ENCODE results near the gene CTPS1.

Gene CTPS1

DNA sequence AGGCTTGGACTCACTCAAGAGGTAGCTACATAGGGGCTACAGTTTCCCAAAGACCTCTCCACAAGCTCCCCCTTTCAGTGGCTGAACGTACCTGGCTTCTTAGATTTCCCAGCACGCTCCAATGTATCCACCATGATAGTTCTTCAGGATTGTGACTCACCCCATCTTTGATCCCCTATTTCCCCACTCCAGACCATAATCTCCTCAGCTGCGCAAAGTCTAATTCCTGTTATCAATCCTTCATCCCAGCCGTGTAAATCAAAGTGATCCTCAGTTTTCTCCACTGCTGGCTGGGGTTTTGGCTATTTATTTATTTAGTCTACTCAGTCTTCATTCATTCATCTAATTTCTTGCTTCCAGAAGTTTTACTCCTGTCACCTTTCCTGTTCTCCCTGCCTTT lies 13.1 kb upstream of the CTPS1 start:
- no peak for DNase-seq (ENCODE audit: low read depth)

DNA sequence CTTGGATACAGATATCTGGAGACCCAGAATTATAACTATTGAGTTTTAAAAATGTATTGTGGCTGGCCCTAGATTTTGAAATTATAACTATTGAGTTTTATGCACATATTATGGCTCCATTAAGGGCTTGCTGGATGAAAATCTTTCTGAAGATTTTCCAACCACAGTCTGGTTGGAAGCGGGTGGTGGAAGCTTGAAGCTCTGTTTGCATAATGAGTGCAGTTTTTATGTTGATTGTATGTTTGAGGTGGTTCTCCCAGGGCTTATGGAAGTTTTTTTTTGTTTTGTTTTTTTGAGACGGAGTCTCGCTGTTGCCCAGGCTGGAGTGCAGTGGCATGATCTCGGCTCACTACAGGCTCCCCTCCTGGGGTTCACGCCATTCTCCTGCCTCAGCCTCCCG lies 10.1 kb upstream of the CTPS1 start:
- no peak for DNase-seq (ENCODE audit: low read depth)

DNA sequence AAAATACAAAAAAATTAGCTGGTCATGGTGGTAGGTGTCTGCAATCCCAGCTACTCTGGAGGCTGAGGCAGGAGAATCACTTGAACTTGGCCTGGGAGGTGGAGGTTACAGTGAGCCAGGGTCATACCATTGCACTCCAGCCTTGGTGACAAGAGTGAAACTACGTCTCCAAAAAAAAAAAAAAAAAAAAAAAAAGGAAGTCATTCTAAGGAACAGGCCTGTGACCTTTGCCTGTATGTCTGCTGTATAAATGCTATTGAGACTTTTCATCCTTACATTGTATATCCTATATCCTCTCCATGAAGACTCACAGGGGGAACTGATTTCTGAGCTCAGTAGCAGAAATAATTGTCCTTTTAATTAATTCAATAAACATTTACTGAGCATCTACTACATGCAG lies 7.5 kb upstream of the CTPS1 start:
- no peak for DNase-seq (ENCODE audit: low read depth)

DNA sequence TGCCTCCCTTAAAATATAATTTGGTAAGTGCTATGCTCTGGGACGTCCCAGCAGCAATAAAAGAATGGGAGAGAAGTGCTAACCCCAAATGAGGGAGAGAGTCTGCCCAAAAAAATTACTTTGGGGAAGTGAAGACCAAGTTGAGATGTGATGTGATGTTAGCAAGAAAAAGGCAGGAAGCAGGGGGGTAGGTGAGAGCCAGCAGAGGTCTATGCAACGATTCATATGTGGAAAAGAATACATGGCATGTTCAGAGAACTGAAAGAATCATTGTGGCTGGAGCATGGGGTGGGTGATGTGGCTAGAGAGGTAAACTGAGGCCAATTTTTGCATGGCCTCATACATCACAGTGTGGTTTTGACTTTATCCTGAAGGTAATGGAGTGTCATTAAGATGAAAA lies 5.6 kb upstream of the CTPS1 start:
- DNase-seq (ENCODE audit: low read depth), result no peak

DNA sequence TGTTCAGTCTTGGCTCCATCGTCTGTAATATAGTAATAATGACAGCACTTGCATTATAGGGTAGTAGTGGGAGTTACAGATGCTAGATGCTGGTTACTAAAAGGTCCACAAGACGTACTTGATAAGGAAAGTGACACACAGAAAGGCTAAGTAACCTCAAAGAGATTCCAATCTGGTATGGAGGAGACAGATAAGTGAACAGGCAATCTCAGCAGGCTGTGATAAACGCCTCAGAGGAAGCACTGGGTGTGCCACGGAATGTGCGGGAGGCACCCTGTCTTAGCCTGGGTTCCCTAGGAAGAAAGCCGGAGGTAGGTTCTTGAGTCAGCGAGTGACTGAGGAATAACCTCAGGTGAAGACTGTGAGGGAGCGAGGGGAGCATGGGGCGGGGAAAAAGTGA lies 4.6 kb upstream of the CTPS1 start:
- DNase-seq (ENCODE audit: low read depth), result no peak

DNA sequence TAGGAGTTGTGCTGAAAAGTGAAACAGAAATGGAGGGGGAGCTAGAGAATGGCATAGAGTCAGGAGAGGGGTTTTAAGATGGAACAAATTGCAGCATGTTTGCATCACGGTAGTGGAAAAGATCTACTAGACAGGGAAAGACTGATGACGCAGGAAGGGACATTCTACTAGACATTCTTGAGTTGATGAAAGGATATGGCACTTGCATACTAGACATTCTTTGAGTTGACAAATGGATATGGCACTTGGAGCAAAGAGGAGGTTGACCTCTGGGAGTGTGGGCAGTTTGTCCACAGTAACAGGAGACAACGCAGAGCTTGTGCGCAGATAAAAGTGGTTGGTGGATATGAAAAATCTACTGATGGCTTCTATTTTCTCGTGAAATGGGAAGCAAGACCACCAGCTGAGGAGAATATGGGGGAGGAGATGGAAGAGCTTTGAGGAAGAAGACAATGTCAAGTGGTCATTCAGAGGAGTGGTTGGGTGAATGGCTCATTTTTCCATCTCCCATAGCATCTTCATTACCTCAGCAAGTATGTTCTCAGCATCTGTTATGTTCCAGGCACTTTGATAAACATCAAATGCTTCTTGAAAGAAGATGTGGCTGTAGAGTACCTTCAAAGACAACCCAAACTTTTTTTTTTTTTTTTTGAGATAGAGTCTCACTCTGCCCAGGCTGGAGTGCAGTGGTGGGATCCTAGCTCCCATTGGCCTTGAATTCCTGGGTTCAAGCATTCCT lies 2.4 kb upstream of the CTPS1 start:
- DNase-seq (ENCODE audit: low read depth), result no peak

DNA sequence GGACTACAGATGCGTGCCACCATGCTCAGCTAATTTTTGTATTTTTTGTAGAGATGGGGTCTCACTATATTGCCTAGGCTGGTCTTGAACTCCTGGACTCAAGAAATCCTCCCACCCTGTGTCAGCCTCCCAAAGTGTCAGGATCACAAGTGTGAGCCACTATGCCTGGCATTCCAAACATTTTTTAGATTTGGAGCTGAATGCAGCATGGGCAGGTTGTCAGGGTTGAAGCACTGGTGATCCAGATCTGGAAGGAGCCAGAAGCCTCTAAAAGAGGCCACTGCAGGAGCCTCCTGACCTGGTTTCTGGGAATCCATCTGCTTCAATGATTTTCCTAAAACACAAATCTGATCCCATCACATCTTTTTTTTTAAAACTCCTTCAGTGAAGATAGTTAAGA lies 1.8 kb upstream of the CTPS1 start:
- no peak for DNase-seq (ENCODE audit: low read depth)

DNA sequence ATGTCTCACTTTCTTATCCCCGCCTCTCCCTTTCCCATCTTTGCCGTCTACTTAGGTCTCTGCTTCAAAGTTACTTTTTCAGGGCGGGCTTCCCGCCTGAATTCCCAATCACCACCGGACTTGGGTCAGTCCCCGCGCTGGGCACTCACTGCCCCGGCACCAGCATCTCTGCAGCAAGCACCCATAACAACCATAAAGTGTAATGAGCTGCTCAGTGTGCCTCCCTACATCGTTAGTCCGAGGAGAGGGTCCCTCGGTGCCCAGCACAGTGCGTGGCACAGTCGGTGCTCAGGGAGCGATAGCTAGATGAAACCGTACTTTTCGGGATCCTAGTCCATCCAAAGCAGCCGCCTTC lies 633 bp upstream of the CTPS1 start:
- no peak for DNase-seq (ENCODE audit: low read depth)

DNA sequence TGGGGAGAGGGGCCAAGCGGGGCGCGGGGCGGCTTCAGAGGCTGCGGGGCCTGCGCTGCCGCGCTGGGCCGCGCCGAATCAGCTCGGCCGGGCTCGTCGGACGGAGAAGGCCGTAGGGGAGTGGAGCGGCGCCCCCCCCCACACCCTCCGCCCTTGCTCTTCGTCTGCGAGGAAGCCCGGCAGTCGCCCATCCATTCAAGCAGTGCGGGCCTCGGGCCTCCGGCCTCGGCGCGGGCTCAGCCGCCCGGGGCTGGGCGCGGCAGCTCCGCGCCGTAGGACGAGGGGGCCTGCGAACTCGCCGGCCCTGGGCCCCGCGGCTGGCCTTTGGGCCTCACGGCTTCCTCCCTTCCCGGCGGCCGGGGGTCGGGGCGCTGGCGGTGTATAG lies 564 bp downstream of the CTPS1 start:
- DNase-seq (ENCODE audit: low read depth), result no peak

DNA sequence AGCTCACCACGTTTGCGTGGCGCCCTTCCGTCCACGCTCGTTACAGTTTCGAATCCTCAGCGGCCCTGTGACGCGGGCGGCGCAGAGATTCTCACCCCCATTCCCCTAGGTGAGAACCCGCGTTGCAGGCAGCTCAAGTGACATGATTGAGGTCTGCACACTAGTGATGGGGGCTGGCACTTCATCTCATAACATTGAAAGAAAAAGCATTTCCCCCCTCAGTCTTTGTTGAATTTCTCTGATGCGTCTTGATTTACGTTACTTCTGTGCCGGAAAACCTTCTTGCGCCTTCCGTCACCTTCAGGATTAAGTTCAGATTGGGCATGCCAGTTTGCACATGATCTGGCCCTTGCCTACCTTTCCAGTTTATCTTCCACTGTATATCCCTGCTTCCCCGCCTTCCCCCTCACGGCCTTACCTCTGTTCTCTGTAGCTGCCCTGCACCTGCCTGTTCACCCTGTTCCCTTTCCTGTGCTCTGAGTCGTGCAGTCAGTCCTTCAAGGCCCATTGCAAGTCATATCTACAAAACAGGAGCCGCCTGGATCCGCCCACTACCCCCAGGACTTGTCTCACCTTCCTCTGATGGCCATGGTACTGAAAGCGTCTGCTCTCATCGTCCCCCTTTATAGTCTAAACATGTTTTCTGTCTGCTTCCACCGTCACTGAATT lies 1.1 kb downstream of the CTPS1 start:
- DNase-seq (ENCODE audit: low read depth), result peak; percentile 34

DNA sequence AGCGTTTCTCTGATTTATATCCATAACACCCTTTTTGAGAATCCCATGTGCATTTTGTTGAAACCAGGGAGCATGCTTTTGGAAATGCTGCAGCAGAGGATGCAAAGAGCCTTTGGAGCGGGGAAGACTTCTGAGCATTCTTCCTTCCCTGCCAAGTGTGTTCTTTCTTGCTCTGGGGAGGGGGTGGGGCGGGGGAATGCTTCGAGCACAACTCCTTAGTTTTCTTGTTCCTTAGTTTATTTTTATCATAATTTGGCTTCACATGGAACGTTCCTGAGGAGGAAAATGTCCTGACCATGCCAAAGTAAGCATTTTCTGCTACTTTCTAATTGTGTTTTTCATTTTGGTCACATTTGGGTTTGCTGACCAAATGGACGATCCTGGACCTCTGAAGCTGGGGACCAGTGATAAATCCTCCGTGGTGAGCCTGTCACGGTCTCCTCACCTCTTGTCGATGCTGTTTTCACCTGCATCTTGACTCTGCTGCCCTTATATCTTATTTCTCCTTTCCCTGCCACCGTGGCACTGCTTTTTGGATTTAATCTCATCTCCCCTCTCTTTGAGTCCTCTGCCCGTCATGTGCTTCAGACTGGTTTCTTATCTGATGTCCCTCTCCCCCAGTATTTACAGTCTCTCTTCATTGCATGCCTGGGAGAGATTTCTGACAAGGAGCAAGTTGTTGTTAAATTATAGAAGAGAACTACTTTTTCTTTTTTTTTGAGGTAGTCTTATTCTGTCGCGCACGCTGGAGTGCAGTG lies 2.4 kb downstream of the CTPS1 start:
- DNase-seq (ENCODE audit: low read depth), result no peak

DNA sequence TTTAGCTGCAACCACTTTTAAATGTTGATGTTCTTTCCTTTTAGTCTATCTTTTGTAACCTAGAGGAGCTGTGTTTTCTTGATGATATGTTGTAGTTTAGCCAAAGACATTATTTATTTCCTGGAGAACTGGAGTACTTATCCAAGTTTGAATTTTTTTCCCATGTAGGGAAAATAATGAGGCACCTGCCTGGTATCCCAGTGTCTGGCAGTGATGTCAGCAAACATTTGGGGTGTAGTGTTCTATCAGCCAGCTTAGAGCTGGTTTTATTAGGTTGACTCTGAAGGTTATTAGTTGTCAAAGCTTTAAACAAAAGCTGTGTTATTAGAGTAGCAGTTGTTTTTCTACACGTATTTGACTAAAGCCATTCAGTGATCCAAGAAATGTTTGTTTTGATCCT lies 3.2 kb downstream of the CTPS1 start:
- no peak for DNase-seq (ENCODE audit: low read depth)

DNA sequence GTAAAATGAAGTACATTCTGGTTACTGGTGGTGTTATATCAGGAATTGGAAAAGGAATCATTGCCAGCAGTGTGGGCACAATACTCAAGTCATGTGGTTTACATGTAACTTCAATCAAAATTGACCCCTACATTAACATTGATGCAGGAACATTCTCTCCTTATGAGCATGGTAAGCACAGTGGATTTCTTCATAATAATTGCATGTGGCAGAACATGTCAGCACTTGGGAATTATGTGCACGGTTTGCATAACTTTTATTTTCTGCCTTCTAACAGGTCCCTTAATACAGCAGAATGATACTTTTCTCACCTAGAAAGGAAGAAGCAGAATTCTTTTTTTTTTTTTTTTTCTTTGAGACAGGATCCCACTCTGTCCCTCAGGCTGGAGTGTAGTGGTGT lies 3.8 kb downstream of the CTPS1 start:
- DNase-seq (ENCODE audit: low read depth), result no peak

DNA sequence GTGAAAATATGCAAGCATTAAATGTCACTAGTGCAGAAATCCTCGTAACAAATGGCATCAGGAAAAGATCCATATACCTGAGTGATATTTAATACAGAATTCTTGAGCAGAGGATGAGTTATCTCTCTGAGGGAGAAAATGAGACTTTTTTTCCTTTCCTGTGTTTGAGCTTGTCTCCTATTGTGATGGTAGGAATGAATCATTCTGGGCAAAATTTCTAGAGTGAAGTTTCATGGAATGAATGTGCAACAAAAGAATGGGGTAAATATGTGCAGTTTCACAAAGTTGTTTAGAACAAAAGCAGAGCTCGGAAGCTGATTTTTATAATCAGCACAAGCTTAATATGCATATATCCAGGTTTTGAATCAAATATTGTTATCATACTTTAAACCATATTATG lies 4.6 kb downstream of the CTPS1 start:
- DNase-seq (ENCODE audit: low read depth), result no peak

DNA sequence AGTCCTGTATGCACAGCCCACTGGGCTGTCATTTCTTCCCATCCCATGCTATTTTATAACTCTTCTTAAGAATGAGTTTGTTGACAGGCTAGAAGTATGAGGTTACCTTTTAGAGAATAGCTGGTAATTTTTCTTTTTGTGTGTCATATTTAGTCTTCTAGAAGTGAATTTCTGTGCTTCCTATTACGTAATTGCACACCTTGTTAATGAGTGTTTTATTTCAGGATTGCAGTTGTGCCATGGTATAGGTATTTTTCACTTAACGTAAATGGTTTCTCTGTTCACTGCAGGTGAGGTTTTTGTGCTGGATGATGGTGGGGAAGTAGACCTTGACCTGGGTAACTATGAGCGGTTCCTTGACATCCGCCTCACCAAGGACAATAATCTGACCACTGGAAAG lies 5.0 kb downstream of the CTPS1 start:
- DNase-seq (ENCODE audit: low read depth), result no peak

DNA sequence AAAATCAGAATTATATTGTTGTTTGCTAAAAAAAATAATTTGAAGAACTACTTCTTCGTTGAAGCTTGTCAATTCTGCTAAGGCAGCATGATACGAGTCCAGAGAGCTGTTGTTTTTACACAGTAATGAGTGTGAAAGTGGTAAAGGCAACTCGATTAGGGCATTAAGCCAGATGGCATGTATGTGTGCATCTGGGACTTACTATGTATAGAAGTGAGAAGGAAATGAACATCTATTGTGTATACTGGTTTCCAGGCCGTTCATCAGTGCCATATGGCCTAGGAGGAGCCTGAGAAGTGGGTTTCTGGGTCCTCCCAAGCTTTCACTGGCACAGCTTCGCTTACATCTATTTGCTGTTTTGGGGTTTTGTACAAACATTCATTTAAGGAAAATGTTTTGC lies 5.7 kb downstream of the CTPS1 start:
- DNase-seq (ENCODE audit: low read depth), result no peak

DNA sequence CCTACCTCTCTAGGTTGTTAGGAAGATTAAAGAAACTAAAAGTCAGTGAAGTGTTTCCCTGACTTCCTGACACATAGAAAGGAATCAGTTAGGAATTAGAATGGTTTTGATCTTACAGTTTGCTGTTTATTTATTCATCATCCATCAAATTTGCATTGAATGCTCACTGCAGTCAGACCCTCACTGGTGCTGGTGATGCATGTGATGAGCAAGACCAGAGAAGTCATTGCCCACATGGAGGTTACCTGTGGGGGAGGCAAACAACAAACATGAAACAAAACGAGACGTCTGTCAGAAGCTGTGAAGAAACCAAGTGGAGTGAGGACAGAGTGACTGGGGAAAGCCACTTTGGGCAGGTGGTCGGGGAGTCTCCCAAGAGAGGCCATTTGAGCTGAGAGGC lies 6.4 kb downstream of the CTPS1 start:
- DNase-seq (ENCODE audit: low read depth), result no peak

DNA sequence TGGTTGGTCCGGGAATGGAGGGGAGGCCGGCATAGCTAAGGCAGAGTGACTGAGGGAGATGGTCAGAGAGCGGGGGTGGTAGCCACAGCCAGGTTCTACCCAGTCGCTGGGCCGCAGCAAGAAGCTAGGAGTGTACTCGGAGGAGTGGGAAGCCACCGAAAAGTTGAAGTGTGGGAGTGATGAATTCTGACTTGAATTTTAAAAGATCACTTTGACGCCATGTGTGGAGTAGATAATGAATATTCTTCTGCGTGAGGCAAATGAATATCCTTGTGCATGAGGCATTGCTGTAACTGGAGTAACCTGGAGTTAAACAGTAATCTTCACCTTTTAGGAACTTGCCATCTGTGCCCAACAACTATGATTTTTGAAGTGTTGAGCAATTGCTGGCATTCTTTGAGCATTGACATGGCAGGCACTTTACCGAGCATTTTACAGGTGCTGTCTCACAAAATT lies 6.9 kb downstream of the CTPS1 start:
- DNase-seq (ENCODE audit: low read depth), result no peak

DNA sequence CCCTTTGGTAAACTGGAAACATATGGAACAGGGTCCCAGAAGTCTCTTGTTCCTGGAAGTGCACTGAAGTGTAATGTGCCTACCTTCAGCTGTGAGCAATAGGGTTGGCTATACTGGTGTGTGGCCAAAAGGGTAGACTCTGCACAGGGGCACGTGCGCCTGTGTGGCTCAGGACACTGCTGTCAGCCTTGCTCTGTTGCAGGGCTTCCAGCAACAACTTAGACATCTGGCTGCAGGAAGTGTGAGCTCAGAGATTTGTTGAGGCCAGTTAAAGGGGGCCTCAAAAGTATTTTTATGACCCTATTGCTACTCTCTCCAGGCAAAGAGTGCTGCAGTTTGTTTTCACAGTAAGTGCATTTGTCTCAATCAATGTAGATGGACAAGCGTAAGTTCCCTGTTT lies 7.5 kb downstream of the CTPS1 start:
- no peak for DNase-seq (ENCODE audit: low read depth)

DNA sequence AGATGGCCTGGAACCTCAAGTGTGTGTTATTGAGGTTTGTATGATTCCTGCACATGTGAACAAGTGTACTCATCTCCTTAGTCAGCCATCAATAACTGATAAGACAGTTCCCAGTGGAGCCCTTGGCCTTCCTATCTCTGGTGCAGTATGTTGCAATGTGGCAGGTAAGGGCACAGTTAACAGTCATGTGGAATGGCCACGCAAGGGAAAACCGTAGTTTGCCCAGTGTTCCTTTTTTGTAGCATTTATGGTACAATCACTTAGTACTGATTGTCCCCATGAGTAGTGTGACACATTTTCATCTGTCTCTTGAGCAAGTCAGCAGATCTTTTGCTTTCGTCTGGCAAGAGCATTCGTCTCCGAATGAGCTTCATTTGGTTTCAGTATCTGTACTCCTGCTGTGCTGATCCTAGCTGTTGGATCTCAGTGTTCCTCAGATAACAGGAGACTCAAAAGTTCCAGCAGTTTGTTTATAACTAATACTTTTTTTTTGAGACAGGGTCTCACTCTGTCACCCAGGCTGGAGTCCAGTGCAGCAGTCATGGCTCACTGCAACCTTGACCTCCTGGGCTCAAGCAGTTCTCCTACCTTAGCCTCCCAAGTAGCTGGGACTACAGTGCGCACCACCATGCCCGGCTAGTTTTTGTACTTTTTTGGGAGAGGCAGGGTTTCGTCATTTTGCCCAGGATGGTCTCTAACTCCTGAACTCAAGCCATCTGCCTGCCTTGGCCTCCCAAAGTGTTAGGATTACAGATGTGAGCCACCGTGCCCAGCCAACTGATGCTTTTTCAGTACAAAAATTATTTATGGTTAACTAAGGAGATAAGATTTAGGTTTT lies 8.2 kb downstream of the CTPS1 start:
- no peak for DNase-seq (ENCODE audit: low read depth)

DNA sequence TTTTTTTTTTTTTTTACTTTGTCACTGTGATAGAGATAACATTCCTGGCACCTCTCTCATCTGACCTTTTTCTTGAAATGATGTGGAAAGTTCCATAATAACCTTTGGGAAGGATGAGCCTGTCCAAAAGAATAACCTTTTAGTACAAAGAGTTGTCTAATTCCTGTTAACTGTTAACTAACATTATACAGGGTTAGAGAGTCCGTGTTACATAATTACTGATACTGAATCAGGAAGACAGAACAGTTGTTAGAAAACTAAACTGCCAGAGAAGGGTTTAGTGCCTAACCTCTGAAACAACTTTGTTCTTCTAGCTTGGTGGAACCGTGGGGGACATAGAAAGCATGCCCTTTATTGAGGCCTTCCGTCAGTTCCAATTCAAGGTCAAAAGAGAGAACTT lies 8.8 kb downstream of the CTPS1 start:
- no peak for DNase-seq (ENCODE audit: low read depth)

DNA sequence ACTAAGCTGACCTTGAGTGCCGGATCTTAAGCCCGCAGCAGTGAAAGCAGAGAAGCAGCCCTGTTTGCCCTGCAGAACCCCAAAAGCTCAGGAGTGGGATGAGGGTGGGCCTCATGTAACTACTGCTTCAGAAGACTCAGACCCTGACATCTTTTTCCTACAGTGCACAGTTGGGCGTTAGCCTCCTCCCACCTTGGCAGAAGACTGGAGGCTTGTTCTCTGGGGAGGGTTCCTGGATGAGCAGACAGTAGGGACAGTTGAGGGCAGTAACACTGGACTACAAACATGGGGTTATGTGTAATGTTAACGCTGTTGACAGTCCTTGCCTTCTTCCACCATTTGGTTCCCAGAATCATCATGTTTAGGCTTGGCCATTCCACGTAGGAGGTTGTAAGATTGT lies 9.6 kb downstream of the CTPS1 start:
- DNase-seq (ENCODE audit: low read depth), result no peak

DNA sequence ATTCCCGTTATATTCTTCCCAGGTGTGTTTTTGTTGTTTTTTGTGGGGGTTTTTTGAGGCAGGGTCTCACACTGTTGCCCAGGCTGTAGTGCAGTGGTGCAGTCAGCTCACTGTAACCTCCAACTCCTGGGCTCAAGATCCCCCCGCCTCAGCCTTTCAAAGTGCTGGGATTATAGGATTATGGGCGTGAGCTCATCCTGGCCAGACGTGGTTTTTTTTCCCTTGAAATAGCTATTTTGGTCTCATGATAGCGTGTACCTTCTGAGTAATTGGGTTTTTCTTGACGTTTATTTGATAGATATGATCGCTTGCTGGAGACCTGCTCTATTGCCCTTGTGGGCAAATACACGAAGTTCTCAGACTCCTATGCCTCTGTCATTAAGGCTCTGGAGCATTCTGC lies 17.6 kb downstream of the CTPS1 start:
- DNase-seq (ENCODE audit: low read depth), result no peak

Measured in stimulated activated CD8-positive, alpha-beta memory T cell treated with anti-CD3 and anti-CD28 coated beads, Interleukin-12 subunit alpha, Interleukin-12 subunit beta, amount 100 ng/mL, for 4 hours (primary cell).